WTC11 (cell line): ENCODE measurements around the gene KIAA1755.

Experiments
- ESRRA ChIP-seq: sonication (generic); formaldehyde crosslinking; IDR thresholded peaks from 2 replicates; pipeline ENCODE4 v1.8.1; 2022; ENCODE audit warnings: mild to moderate bottlenecking, missing genetic modification reagents, borderline replicate concordance
- TF ChIP-seq, protein P1 (sequence below): fragments of 200-600 bp; IDR thresholded peaks from 2 replicates; pipeline ENCODE4 v1.8.0; 2022; ENCODE audit warnings: antibody characterized with exemption

DNA sequence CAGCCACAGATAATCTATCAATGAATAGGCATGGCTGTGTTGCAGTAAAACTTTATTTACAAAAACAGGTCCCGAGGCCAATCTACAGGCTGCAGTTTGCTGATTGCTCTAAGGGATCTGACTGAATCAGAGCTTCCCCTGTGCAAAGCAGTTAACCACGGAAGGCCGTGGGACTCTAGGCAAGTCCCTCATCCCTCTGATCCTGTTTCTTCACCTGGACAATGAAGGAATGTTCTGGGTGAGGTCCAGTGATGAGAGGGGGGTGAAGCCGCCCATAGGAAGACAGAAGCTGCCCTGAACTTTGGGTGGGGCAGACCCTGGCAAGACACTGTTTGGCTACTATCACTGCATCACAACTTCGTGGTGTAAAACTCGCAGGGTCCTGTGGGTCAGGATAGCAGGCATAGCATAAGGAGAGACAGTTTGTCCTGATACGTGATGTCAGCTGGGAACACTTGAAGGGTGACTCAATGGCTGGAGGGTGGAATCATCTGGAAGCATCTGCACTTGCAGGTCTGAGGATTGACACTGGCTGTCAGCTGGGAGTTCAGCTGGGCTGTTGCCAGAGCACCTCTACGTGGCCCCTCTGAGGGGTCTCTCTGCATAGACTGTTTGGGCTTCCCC, 62.2 kb downstream of the KIAA1755 start:
- TF ChIP-seq ESRRA, result no peak
- TF ChIP-seq, protein P1, sequence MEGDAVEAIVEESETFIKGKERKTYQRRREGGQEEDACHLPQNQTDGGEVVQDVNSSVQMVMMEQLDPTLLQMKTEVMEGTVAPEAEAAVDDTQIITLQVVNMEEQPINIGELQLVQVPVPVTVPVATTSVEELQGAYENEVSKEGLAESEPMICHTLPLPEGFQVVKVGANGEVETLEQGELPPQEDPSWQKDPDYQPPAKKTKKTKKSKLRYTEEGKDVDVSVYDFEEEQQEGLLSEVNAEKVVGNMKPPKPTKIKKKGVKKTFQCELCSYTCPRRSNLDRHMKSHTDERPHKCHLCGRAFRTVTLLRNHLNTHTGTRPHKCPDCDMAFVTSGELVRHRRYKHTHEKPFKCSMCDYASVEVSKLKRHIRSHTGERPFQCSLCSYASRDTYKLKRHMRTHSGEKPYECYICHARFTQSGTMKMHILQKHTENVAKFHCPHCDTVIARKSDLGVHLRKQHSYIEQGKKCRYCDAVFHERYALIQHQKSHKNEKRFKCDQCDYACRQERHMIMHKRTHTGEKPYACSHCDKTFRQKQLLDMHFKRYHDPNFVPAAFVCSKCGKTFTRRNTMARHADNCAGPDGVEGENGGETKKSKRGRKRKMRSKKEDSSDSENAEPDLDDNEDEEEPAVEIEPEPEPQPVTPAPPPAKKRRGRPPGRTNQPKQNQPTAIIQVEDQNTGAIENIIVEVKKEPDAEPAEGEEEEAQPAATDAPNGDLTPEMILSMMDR, result no peak
